ENCODE data around the gene KLHL22. TPM values are rescaled to one million over a fixed set of nuclear protein-coding genes. Genes with fewer than 3 reads are reported as not detected.

Gene KLHL22
- total and polyA plus RNA-seq, 2 donors (not counting 1 experiment from before 2014, with no cell fraction given) = 17.4 to 35.3 TPM

DNA sequence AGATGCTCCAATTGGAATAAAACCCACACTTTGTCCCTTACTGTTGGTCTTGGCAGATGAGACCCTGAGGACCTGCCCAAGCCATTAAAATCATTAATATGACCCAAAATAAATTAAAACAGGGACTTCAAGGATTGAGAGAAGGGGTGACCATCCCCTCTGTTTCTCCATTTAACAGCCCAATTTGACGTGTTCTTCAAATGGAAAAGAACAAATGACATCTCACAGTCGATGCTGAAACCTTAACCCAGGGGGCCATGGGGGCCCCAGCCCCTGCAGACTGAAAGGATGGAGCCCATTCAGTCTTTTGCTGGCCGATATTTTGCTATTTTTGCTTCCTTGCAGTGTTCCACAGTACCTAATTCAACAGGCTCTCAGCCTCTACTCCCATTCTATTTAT is 81.1 kb downstream of the KLHL22 start:
- no peak for TF ChIP-seq EZH2 (IDR thresholded peaks at IDR 0.05; ENCODE audit: low read length, missing control alignments)
- TF ChIP-seq, protein P1, sequence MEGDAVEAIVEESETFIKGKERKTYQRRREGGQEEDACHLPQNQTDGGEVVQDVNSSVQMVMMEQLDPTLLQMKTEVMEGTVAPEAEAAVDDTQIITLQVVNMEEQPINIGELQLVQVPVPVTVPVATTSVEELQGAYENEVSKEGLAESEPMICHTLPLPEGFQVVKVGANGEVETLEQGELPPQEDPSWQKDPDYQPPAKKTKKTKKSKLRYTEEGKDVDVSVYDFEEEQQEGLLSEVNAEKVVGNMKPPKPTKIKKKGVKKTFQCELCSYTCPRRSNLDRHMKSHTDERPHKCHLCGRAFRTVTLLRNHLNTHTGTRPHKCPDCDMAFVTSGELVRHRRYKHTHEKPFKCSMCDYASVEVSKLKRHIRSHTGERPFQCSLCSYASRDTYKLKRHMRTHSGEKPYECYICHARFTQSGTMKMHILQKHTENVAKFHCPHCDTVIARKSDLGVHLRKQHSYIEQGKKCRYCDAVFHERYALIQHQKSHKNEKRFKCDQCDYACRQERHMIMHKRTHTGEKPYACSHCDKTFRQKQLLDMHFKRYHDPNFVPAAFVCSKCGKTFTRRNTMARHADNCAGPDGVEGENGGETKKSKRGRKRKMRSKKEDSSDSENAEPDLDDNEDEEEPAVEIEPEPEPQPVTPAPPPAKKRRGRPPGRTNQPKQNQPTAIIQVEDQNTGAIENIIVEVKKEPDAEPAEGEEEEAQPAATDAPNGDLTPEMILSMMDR (conservative IDR thresholded peaks at IDR 0.05 in 1 of 2, IDR thresholded peaks at IDR 0.05 in 1 of 2; ENCODE audit: low read depth in 1 of 2, low read length in 2 of 2) = no peak
- Histone ChIP-seq H3K9me3 (ENCODE audit: control insufficient read depth, insufficient read depth, low read depth, low read length) (no peaks in the 10 kb centered on the region), H3K4me1 (ENCODE audit: control insufficient read depth, extremely low read depth, insufficient read depth, low read length) (no peaks in the 10 kb centered on the region), H3K27ac (ENCODE audit: insufficient read depth, low read length) (no peak overlapping the region), H3K9ac (ENCODE audit: insufficient read depth, low read length) (no peak overlapping the region), H3K27me3 (ENCODE audit: control insufficient read depth, insufficient read depth, low read length) (no peaks in the 10 kb centered on the region), H2AFZ (ENCODE audit: low read length) (no peak overlapping the region), H3K36me3 (ENCODE audit: control insufficient read depth, insufficient read depth, low read length) (no peaks in the 10 kb centered on the region), H4K20me1 (ENCODE audit: control insufficient read depth, extremely low read depth, insufficient read depth, low read length) (no peaks in the 10 kb centered on the region), H3K4me2 (ENCODE audit: extremely low read depth, insufficient read depth, low read length) (no peak overlapping the region), H3K79me2 (ENCODE audit: control insufficient read depth, insufficient read depth, low read length) (no peaks in the 10 kb centered on the region), H3K4me3 (replicated peaks in 1 of 4; ENCODE audit: control extremely low read depth in 1 of 4, insufficient read depth in 1 of 4, low read depth in 3 of 4, low read length in 4 of 4) (no peak overlapping the region)
- no peak for DNase-seq (ENCODE audit: low read depth in 2 of 2)

DNA sequence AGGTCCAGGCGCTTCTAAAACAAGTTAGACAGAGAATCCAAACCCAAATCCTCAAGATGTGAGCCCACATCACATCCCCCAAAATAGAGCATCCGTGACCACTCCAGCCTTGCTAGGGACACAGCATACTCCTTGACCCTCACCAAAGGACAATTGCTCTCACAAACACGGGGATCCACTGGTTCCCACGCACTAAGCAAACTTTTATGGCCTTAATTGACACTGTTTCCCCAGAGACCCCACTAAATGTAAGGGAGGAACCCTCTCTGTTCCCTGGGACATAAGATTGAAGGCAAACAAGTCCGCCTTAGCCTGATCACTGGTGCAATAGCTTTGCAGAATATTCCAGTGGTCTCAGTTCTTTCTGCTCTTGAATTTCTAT is 81.5 kb downstream of the KLHL22 start:
- Histone ChIP-seq H3K27me3 (ENCODE audit: control insufficient read depth, insufficient read depth, low read length) (no peaks in the 10 kb centered on the region), H3K27ac (ENCODE audit: insufficient read depth, low read length) (no peak overlapping the region), H3K79me2 (ENCODE audit: control insufficient read depth, insufficient read depth, low read length) (no peaks in the 10 kb centered on the region), H3K36me3 (ENCODE audit: control insufficient read depth, insufficient read depth, low read length) (no peaks in the 10 kb centered on the region), H3K9me3 (ENCODE audit: control insufficient read depth, insufficient read depth, low read depth, low read length) (no peaks in the 10 kb centered on the region), H2AFZ (ENCODE audit: low read length) (no peak overlapping the region), H3K4me1 (ENCODE audit: control insufficient read depth, extremely low read depth, insufficient read depth, low read length) (no peaks in the 10 kb centered on the region), H3K4me3 (replicated peaks in 1 of 4; ENCODE audit: control extremely low read depth in 1 of 4, insufficient read depth in 1 of 4, low read depth in 3 of 4, low read length in 4 of 4) (no peak overlapping the region), H4K20me1 (ENCODE audit: control insufficient read depth, extremely low read depth, insufficient read depth, low read length) (no peaks in the 10 kb centered on the region), H3K9ac (ENCODE audit: insufficient read depth, low read length) (no peak overlapping the region), H3K4me2 (ENCODE audit: extremely low read depth, insufficient read depth, low read length) (no peak overlapping the region)
- no peak for DNase-seq (ENCODE audit: low read depth in 2 of 2)
- no peak for TF ChIP-seq EZH2 (IDR thresholded peaks at IDR 0.05; ENCODE audit: low read length, missing control alignments)
- TF ChIP-seq, protein P1 (conservative IDR thresholded peaks at IDR 0.05 in 1 of 2, IDR thresholded peaks at IDR 0.05 in 1 of 2; ENCODE audit: low read depth in 1 of 2, low read length in 2 of 2) = no peak

DNA sequence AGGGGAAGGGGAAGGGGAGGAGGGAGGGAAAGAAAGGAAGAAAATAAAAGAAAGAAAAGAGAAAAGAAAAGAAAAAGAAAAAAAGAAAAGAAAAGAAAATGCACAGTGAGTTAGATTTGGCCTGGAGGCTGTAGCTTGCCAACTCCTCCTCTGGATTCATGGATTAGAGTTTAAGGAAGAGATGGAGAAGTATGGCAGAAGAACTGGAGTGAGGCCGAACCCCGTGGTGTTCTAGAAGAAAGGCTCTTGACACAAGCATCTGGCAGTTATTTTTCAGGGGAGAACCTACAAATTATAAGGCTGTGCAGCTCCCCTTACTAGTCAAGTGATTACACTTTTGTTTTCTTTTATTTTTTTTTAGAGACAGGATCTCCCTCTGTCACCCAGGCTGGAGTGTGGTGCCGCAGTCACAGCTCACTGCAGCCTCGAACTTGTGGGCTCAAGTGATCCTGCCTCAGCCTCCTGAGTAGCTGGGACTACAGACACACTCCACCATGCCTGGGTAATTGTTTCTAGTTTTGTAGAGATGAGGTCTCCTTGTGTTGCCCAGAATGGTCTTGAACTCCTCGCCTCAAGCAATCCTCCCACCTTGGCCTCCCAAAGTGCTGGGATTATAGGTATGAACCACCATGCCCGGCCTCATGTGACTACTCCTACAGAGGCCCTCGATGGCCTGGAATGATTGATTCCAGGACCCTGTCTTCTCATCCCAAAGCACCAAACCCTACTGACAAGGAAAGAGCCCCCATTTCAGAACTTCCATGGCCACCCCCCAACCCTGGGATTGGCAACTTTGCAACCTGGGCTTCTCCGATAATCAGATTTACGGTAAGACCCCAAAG is 82.2 kb downstream of the KLHL22 start:
- H3K27me3 ChIP-seq (ENCODE audit: control insufficient read depth, insufficient read depth, low read length) = no peaks in the 10 kb centered on the region

More for the DNA sequence above, 82.2 kb downstream of the KLHL22 start:
- H3K36me3 ChIP-seq (ENCODE audit: control insufficient read depth, insufficient read depth, low read length) = no peaks in the 10 kb centered on the region
- H3K4me2 ChIP-seq (ENCODE audit: extremely low read depth, insufficient read depth, low read length) = no peak overlapping the region
- no peak overlapping the region for H3K9ac ChIP-seq (ENCODE audit: insufficient read depth, low read length)
- H3K27ac ChIP-seq (ENCODE audit: insufficient read depth, low read length) = no peak overlapping the region
- H3K9me3 ChIP-seq (ENCODE audit: control insufficient read depth, insufficient read depth, low read depth, low read length) = no peaks in the 10 kb centered on the region
- no peak overlapping the region for H3K4me3 ChIP-seq (replicated peaks in 1 of 4; ENCODE audit: control extremely low read depth in 1 of 4, insufficient read depth in 1 of 4, low read depth in 3 of 4, low read length in 4 of 4)
- TF ChIP-seq EZH2 (IDR thresholded peaks at IDR 0.05; ENCODE audit: low read length, missing control alignments) = no peak
- TF ChIP-seq, protein P1 (conservative IDR thresholded peaks at IDR 0.05 in 1 of 2, IDR thresholded peaks at IDR 0.05 in 1 of 2; ENCODE audit: low read depth in 1 of 2, low read length in 2 of 2) = no peak
- no peaks in the 10 kb centered on the region for H3K4me1 ChIP-seq (ENCODE audit: control insufficient read depth, extremely low read depth, insufficient read depth, low read length)
- no peak overlapping the region for H2AFZ ChIP-seq (ENCODE audit: low read length)
- H4K20me1 ChIP-seq (ENCODE audit: control insufficient read depth, extremely low read depth, insufficient read depth, low read length) = no peaks in the 10 kb centered on the region
- H3K79me2 ChIP-seq (ENCODE audit: control insufficient read depth, insufficient read depth, low read length) = no peaks in the 10 kb centered on the region
- no peak for DNase-seq (ENCODE audit: low read depth in 2 of 2)
